Gastroesophageal sphincter (tissue), 3 donors: ENCODE measurements around the gene VEPH1.

Experiments used
- CTCF ChIP-seq, 4 experiments: fragments of 200-600 bp in 2 of 4; fragments of 450-650 bp in 2 of 4; sonication (generic) in 1 of 4; IDR thresholded peaks; one replicate each; pipeline ENCODE4 v1.5.1; 2017 to 2019; ENCODE audit warnings: antibody characterized with exemption in 4 of 4, mild to moderate bottlenecking in 2 of 4, moderate library complexity in 2 of 4
- EP300 ChIP-seq: sonication (generic); formaldehyde crosslinking; IDR thresholded peaks from one replicate; pipeline ENCODE4 v1.6.1; 2017; ENCODE audit warnings: antibody characterized with exemption, mild to moderate bottlenecking
- POLR2A ChIP-seq, 2 donors: fragments of 450-650 bp; IDR thresholded peaks; one replicate each; pipeline ENCODE4 v1.6.1; 2017; ENCODE audit warnings: antibody characterized with exemption in 2 of 2, mild to moderate bottlenecking in 2 of 2, moderate library complexity in 1 of 2

- no peak for TF ChIP-seq CTCF (IDR thresholded peaks at IDR 0.05)
- TF ChIP-seq POLR2A (IDR thresholded peaks at IDR 0.05) = no peak
- no peak for TF ChIP-seq EP300
Observed at GRCh38 chr3:157427901-157428300, 75.3 kb downstream of the VEPH1 start.
